CD4-positive, alpha-beta T cell treated with Interleukin-12 subunit alpha and Interleukin-12 subunit beta, for 1 hour (primary cell): ENCODE data around the gene ZBTB12.
"Not testable (repeated sequence)": the region's sequence is repeated elsewhere in the genome, so short reads cannot be mapped to it uniquely, and the experiment has no call there.

Source experiments
- DNase-seq: peaks from one replicate; pipeline ENCODE4 v3.0.0-alpha.2; 2020

ZBTB12 gene

GRCh38 chr6:31901953-31902643 is at the start of gene ZBTB12:
ZBTB12 (minus strand) TSS chr6:31902086; CDS start chr6:31901305, 781 bp downstream.
- peak; percentile 90 for DNase-seq

- DNase-seq, result no peak
These were observed 48.2 kb upstream of the ZBTB12 start for GRCh38 chr6:31949926-31950548.

- no peak for DNase-seq
These were observed 47.0 kb upstream of the ZBTB12 start for GRCh38 chr6:31948753-31949413.

GRCh38 chr6:31948306-31948705 is 46.4 kb upstream of the ZBTB12 start:
- no peak for DNase-seq

GRCh38 chr6:31947864-31948263 is 46.0 kb upstream of the ZBTB12 start:
- no peak for DNase-seq

GRCh38 chr6:31947070-31947675 is 45.3 kb upstream of the ZBTB12 start:
- DNase-seq, result no peak

GRCh38 chr6:31946370-31946885 is 44.5 kb upstream of the ZBTB12 start:
- no peak for DNase-seq

GRCh38 chr6:31945507-31946369 is 43.9 kb upstream of the ZBTB12 start, which contains the start of gene CFB:
CFB (plus strand) TSS chr6:31946095; CDS start chr6:31946222, 127 bp downstream.
- DNase-seq, result no peak

- no peak for DNase-seq
These were observed 43.2 kb upstream of the ZBTB12 start for GRCh38 chr6:31945154-31945506.

GRCh38 chr6:31943742-31944141 is 41.9 kb upstream of the ZBTB12 start:
- no peak for DNase-seq

GRCh38 chr6:31940256-31940664 is 38.4 kb upstream of the ZBTB12 start:
- no peak for DNase-seq

- DNase-seq, result no peak
These were observed 33.9 kb upstream of the ZBTB12 start for GRCh38 chr6:31935823-31936222.

GRCh38 chr6:31935021-31935420 is 33.1 kb upstream of the ZBTB12 start:
- no peak for DNase-seq

- no peak for DNase-seq
These were observed 31.7 kb upstream of the ZBTB12 start for GRCh38 chr6:31933537-31933936.

- not testable (repeated sequence) for DNase-seq
These were observed 30.3 kb upstream of the ZBTB12 start for GRCh38 chr6:31932137-31932536.

- DNase-seq, result no peak
These were observed 29.1 kb upstream of the ZBTB12 start for GRCh38 chr6:31930962-31931361.

- no peak for DNase-seq
These were observed 26.7 kb upstream of the ZBTB12 start for GRCh38 chr6:31928672-31928939.

- no peak for DNase-seq
These were observed 26.2 kb upstream of the ZBTB12 start for GRCh38 chr6:31927863-31928671.

- no peak for DNase-seq
These were observed 25.5 kb upstream of the ZBTB12 start, which contains the start of gene C2 for GRCh38 chr6:31927242-31927862. C2 (plus strand) TSS chr6:31927717; CDS start chr6:31927753, 36 bp downstream.

- DNase-seq, result peak; percentile 28
These were observed 21.1 kb upstream of the ZBTB12 start for GRCh38 chr6:31922942-31923341.

GRCh38 chr6:31920811-31921210 is 18.9 kb upstream of the ZBTB12 start:
- DNase-seq, result no peak
